Hepatocyte (in vitro differentiated cells): Measurements from ENCODE around the gene DOCK8.

Source experiments
- CTCF ChIP-seq: fragments of 200-600 bp; sonication (generic); IDR thresholded peaks from 2 replicates; pipeline ENCODE4 v1.5.1; 2016; ENCODE audit warnings: antibody characterized with exemption, mild to moderate bottlenecking; ENCODE audit not compliant: poor library complexity
- EZH2 ChIP-seq: fragments of 200-600 bp; sonication (generic); IDR thresholded peaks from 2 replicates; pipeline ENCODE4 v1.6.1; 2016; ENCODE audit warnings: antibody characterized with exemption, mild to moderate bottlenecking, borderline replicate concordance
- EZH2phosphoT487 ChIP-seq: fragments of 200-600 bp; sonication (generic); IDR thresholded peaks from one replicate; pipeline ENCODE4 v1.6.1; 2018; ENCODE audit warnings: antibody characterized with exemption, mild to moderate bottlenecking, low read depth, moderate library complexity; ENCODE audit not compliant: unreplicated experiment, severe bottlenecking

GRCh38 chr9:472479-473075 lies 257.9 kb downstream of the DOCK8 start:
- no peak for TF ChIP-seq EZH2phosphoT487
- no peak for TF ChIP-seq CTCF
- TF ChIP-seq EZH2: no peak
